ENCODE measurements around the gene CRYAA.

DNA sequence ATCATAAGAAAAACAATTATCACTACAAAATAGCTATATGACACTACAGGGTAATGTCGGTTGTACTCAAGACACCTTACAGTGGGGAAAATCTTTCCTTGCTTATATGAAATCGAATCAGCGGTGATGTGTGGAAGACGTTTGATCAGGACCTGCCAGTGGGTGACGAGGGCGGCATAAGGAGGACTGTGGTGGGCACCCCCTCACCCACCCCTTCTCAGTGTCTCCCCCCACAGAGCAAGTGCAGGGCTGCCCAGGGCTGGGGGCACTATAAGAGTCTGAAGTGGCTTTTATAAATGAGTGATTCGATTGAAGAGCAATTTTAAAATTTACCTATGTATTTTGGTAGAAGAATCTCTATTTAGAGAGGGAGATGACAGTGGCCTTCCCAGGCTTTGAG lies 35.8 kb downstream of the CRYAA start:
- no peak for TF ChIP-seq POLR2A (IDR thresholded peaks at IDR 0.05; ENCODE audit: extremely low read depth, insufficient read length)
- TF ChIP-seq, protein P1, sequence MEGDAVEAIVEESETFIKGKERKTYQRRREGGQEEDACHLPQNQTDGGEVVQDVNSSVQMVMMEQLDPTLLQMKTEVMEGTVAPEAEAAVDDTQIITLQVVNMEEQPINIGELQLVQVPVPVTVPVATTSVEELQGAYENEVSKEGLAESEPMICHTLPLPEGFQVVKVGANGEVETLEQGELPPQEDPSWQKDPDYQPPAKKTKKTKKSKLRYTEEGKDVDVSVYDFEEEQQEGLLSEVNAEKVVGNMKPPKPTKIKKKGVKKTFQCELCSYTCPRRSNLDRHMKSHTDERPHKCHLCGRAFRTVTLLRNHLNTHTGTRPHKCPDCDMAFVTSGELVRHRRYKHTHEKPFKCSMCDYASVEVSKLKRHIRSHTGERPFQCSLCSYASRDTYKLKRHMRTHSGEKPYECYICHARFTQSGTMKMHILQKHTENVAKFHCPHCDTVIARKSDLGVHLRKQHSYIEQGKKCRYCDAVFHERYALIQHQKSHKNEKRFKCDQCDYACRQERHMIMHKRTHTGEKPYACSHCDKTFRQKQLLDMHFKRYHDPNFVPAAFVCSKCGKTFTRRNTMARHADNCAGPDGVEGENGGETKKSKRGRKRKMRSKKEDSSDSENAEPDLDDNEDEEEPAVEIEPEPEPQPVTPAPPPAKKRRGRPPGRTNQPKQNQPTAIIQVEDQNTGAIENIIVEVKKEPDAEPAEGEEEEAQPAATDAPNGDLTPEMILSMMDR (IDR thresholded peaks at IDR 0.05; ENCODE audit: low read depth, low read length): no peak
- TF ChIP-seq, protein P2, sequence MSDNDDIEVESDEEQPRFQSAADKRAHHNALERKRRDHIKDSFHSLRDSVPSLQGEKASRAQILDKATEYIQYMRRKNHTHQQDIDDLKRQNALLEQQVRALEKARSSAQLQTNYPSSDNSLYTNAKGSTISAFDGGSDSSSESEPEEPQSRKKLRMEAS (IDR thresholded peaks at IDR 0.05; ENCODE audit: low read depth, low read length): no peak
